ENCODE results near the gene KRTAP3-1. TPM values are rescaled to one million over a fixed set of nuclear protein-coding genes. Genes with fewer than 3 reads are reported as not detected.
A peak's percentile ranks its signal among the peaks of the same experiment; 100 is the strongest.

KRTAP3-1 gene
- total RNA-seq, 1 experiment from 2014 or later: not detected

DNA sequence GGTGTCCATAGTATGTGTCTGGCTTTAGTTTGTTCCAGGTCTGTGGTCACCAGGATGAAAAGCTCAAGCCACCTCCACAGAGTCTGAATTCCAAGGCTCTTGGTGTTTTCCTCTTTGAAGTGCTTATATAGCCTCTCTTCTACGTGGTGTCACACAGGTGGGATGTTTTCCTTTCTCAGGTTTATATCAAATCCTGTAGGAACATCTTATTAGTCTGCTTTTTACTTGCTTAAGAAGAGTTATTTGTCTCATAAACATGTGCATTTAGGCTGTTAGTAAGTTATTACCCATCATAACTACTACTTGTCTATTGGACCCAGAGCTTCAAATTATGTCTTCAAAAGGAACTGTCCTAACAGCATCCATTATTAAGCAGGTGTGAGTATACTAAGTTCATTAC is 42.1 kb downstream of the KRTAP3-1 start, which contains the start of gene KRT39:
TSS of gene KRT39 (minus strand) at position 101 of the 400 bp plus-strand sequence. CDS start at position 9, 92 bp downstream.
- Histone ChIP-seq H3K9me2 (replicated peaks; ENCODE audit: insufficient read depth, low read length) (no peaks in the 10 kb centered on the region), H3K4me3 (ENCODE audit: low read length) (no peak within 1 kb of the TSS), H3K27ac (ENCODE audit: low read length) (no peak within 1 kb of the TSS), H3K79me2 (ENCODE audit: low read length) (no peaks in the 10 kb centered on the region), H3K9me3 (ENCODE audit: low read length) (no peaks in the 10 kb centered on the region), H3K9ac (ENCODE audit: low read length) (no peak within 1 kb of the TSS), H2AFZ (ENCODE audit: low read length) (no peak within 1 kb of the TSS), H4K20me1 (ENCODE audit: insufficient read depth, low read depth, low read length) (no peaks in the 10 kb centered on the region), H3K36me3 (ENCODE audit: insufficient read depth, low read length) (no peaks in the 10 kb centered on the region), H3K27me3 (ENCODE audit: low read length) (no peaks in the 10 kb centered on the region), H3K4me2 (ENCODE audit: low read depth, low read length, poor library complexity, severe bottlenecking) (no peak within 1 kb of the TSS), H3K4me1 (ENCODE audit: low read length) (no peaks in the 10 kb centered on the region)
- DNase-seq: no peak

GRCh38 chr17:40963838-40964237 is 45.1 kb downstream of the KRTAP3-1 start:
- H3K9ac ChIP-seq (ENCODE audit: low read length): no peak overlapping the region
- H3K27ac ChIP-seq (ENCODE audit: low read length): no peak overlapping the region
- H3K36me3 ChIP-seq (ENCODE audit: insufficient read depth, low read length): no peaks in the 10 kb centered on the region
- DNase-seq: peak; percentile 44
- H2AFZ ChIP-seq (ENCODE audit: low read length): no peak overlapping the region
- no peak overlapping the region for H3K4me2 ChIP-seq (ENCODE audit: low read depth, low read length, poor library complexity, severe bottlenecking)
- no peaks in the 10 kb centered on the region for H3K79me2 ChIP-seq (ENCODE audit: low read length)
- H3K4me3 ChIP-seq (ENCODE audit: low read length): no peak overlapping the region
- no peaks in the 10 kb centered on the region for H4K20me1 ChIP-seq (ENCODE audit: insufficient read depth, low read depth, low read length)
- H3K27me3 ChIP-seq (ENCODE audit: low read length): no peaks in the 10 kb centered on the region
- no peaks in the 10 kb centered on the region for H3K9me3 ChIP-seq (ENCODE audit: low read length)
- no peaks in the 10 kb centered on the region for H3K4me1 ChIP-seq (ENCODE audit: low read length)
- H3K9me2 ChIP-seq (replicated peaks; ENCODE audit: insufficient read depth, low read length): no peaks in the 10 kb centered on the region

GRCh38 chr17:40962059-40962561 is 46.8 kb downstream of the KRTAP3-1 start:
- H2AFZ ChIP-seq (ENCODE audit: low read length): no peak overlapping the region
- no peaks in the 10 kb centered on the region for H3K9me3 ChIP-seq (ENCODE audit: low read length)
- H3K27me3 ChIP-seq (ENCODE audit: low read length): no peaks in the 10 kb centered on the region
- H3K9me2 ChIP-seq (replicated peaks; ENCODE audit: insufficient read depth, low read length): no peaks in the 10 kb centered on the region
- H3K4me1 ChIP-seq (ENCODE audit: low read length): no peaks in the 10 kb centered on the region
- no peak for DNase-seq
- no peaks in the 10 kb centered on the region for H3K36me3 ChIP-seq (ENCODE audit: insufficient read depth, low read length)
- H3K4me2 ChIP-seq (ENCODE audit: low read depth, low read length, poor library complexity, severe bottlenecking): no peak overlapping the region
- no peak overlapping the region for H3K27ac ChIP-seq (ENCODE audit: low read length)
- no peaks in the 10 kb centered on the region for H3K79me2 ChIP-seq (ENCODE audit: low read length)
- H4K20me1 ChIP-seq (ENCODE audit: insufficient read depth, low read depth, low read length): no peaks in the 10 kb centered on the region
- no peak overlapping the region for H3K9ac ChIP-seq (ENCODE audit: low read length)
- H3K4me3 ChIP-seq (ENCODE audit: low read length): no peak overlapping the region

DNA sequence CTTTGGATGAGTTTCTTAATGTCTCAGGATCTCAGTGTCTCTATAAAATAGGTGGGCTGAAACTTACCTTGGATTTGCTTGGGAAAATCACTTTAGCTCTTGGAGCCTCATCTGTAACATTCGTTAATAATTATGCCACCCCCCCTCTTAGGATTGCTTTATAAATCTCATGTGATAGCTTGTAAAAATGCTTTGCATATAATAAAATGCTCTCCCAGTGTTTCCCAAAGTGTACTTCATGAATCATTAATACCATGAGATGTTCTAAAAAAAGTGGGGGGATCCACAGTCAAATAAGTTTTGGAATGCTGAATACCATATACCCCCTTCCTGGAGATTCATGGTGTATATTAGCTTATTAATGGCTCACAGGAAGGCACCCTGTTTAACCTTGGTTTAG is 47.3 kb downstream of the KRTAP3-1 start:
- no peaks in the 10 kb centered on the region for H3K9me3 ChIP-seq (ENCODE audit: low read length)
- no peak overlapping the region for H3K9ac ChIP-seq (ENCODE audit: low read length)
- no peaks in the 10 kb centered on the region for H3K79me2 ChIP-seq (ENCODE audit: low read length)
- no peak overlapping the region for H3K27ac ChIP-seq (ENCODE audit: low read length)
- H4K20me1 ChIP-seq (ENCODE audit: insufficient read depth, low read depth, low read length): no peaks in the 10 kb centered on the region
- H3K27me3 ChIP-seq (ENCODE audit: low read length): no peaks in the 10 kb centered on the region
- no peak for DNase-seq
- H3K4me1 ChIP-seq (ENCODE audit: low read length): no peaks in the 10 kb centered on the region
- H3K4me3 ChIP-seq (ENCODE audit: low read length): no peak overlapping the region
- H3K36me3 ChIP-seq (ENCODE audit: insufficient read depth, low read length): no peaks in the 10 kb centered on the region
- H3K9me2 ChIP-seq (replicated peaks; ENCODE audit: insufficient read depth, low read length): no peaks in the 10 kb centered on the region
- no peak overlapping the region for H2AFZ ChIP-seq (ENCODE audit: low read length)
- H3K4me2 ChIP-seq (ENCODE audit: low read depth, low read length, poor library complexity, severe bottlenecking): no peak overlapping the region

DNA sequence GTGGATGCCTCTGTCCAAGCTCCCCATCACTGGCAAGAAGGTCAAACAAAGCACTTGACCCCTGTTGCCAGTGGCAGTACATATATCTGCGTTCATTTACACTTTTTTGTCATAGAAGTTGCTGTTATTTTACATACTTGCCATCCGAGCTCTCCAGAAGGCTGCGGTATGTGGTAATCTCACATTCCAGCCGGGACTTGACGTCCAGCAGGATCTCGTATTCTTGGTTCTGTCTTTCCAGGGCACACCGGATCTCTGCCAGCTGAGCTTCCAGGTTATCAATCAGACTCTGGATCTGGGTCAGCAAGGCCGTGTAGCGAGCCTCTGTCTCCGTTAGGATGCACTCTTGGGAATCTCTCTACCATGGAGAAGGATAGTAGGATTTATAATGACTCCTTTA is 48.8 kb downstream of the KRTAP3-1 start:
- H3K27me3 ChIP-seq (ENCODE audit: low read length): no peaks in the 10 kb centered on the region
- H3K9me3 ChIP-seq (ENCODE audit: low read length): no peaks in the 10 kb centered on the region
- H3K9ac ChIP-seq (ENCODE audit: low read length): no peak overlapping the region
- H3K79me2 ChIP-seq (ENCODE audit: low read length): no peaks in the 10 kb centered on the region
- no peak overlapping the region for H2AFZ ChIP-seq (ENCODE audit: low read length)
- DNase-seq: no peak
- no peaks in the 10 kb centered on the region for H3K9me2 ChIP-seq (replicated peaks; ENCODE audit: insufficient read depth, low read length)
- no peaks in the 10 kb centered on the region for H3K36me3 ChIP-seq (ENCODE audit: insufficient read depth, low read length)
- H3K4me3 ChIP-seq (ENCODE audit: low read length): no peak overlapping the region
- no peak overlapping the region for H3K27ac ChIP-seq (ENCODE audit: low read length)
- H3K4me1 ChIP-seq (ENCODE audit: low read length): no peaks in the 10 kb centered on the region
- H3K4me2 ChIP-seq (ENCODE audit: low read depth, low read length, poor library complexity, severe bottlenecking): no peak overlapping the region
- H4K20me1 ChIP-seq (ENCODE audit: insufficient read depth, low read depth, low read length): no peaks in the 10 kb centered on the region

Small RNA genes lying within 50 kb of the gene (small RNA-seq; reads per million reads assigned to genes)
- gene KRTAP3-4P: not detected

Other genes starting within 250 kb of the KRTAP3-1 start
- gene KRT26, start 236.9 kb downstream of the KRTAP3-1 start, total RNA-seq (2014; rRNA removed; shearing (Covaris generic); ENCODE audit: low replicate concordance): not detected in 2 replicates
- gene KRT27, start 226.6 kb downstream of the KRTAP3-1 start, total RNA-seq (2014; rRNA removed; shearing (Covaris generic); ENCODE audit: low replicate concordance): not detected in 2 replicates
- gene KRT28, start 209.2 kb downstream of the KRTAP3-1 start, total RNA-seq (2014; rRNA removed; shearing (Covaris generic); ENCODE audit: low replicate concordance): not detected in 2 replicates
- gene KRT10, start 186.5 kb downstream of the KRTAP3-1 start, total RNA-seq (2014; rRNA removed; shearing (Covaris generic); ENCODE audit: low replicate concordance): 14.9 and 21.6 TPM in 2 replicates
- not detected in 2 replicates for gene KRT12, start 141.9 kb downstream of the KRTAP3-1 start, total RNA-seq (2014; rRNA removed; shearing (Covaris generic); ENCODE audit: low replicate concordance)
- gene KRT20, start 123.9 kb downstream of the KRTAP3-1 start, total RNA-seq (2014; rRNA removed; shearing (Covaris generic); ENCODE audit: low replicate concordance): not detected in 2 replicates
- gene KRT23, start 71.5 kb downstream of the KRTAP3-1 start, total RNA-seq (2014; rRNA removed; shearing (Covaris generic); ENCODE audit: low replicate concordance): not detected in 2 replicates
- not detected in 2 replicates for gene KRT39, start 42.2 kb downstream of the KRTAP3-1 start, total RNA-seq (2014; rRNA removed; shearing (Covaris generic); ENCODE audit: low replicate concordance)
- not detected in 2 replicates for gene KRT40, start 24.8 kb downstream of the KRTAP3-1 start, total RNA-seq (2014; rRNA removed; shearing (Covaris generic); ENCODE audit: low replicate concordance)
- gene KRTAP3-3, start 15.0 kb downstream of the KRTAP3-1 start, total RNA-seq (2014; rRNA removed; shearing (Covaris generic); ENCODE audit: low replicate concordance): not detected in 2 replicates
- gene KRTAP3-2, start 9.2 kb downstream of the KRTAP3-1 start, total RNA-seq (2014; rRNA removed; shearing (Covaris generic); ENCODE audit: low replicate concordance): not detected in 2 replicates
- gene KRTAP1-5, start 18.1 kb upstream of the KRTAP3-1 start, total RNA-seq (2014; rRNA removed; shearing (Covaris generic); ENCODE audit: low replicate concordance): not detected in 2 replicates
- not detected in 2 replicates for gene KRTAP1-4, start 21.1 kb upstream of the KRTAP3-1 start, total RNA-seq (2014; rRNA removed; shearing (Covaris generic); ENCODE audit: low replicate concordance)
- not detected in 2 replicates for gene KRTAP1-3, start 25.7 kb upstream of the KRTAP3-1 start, total RNA-seq (2014; rRNA removed; shearing (Covaris generic); ENCODE audit: low replicate concordance)
- gene KRTAP1-1, start 32.3 kb upstream of the KRTAP3-1 start, total RNA-seq (2014; rRNA removed; shearing (Covaris generic); ENCODE audit: low replicate concordance): not detected in 2 replicates
- not detected in 2 replicates for gene KRTAP2-1, start 38.2 kb upstream of the KRTAP3-1 start, total RNA-seq (2014; rRNA removed; shearing (Covaris generic); ENCODE audit: low replicate concordance)
- not detected in 2 replicates for gene KRTAP2-2, start 46.1 kb upstream of the KRTAP3-1 start, total RNA-seq (2014; rRNA removed; shearing (Covaris generic); ENCODE audit: low replicate concordance)
- not detected in 2 replicates for gene KRTAP2-3, start 51.0 kb upstream of the KRTAP3-1 start, total RNA-seq (2014; rRNA removed; shearing (Covaris generic); ENCODE audit: low replicate concordance)
- not detected in 2 replicates for gene KRTAP2-4, start 56.8 kb upstream of the KRTAP3-1 start, total RNA-seq (2014; rRNA removed; shearing (Covaris generic); ENCODE audit: low replicate concordance)
- gene KRTAP4-7, start 75.0 kb upstream of the KRTAP3-1 start, total RNA-seq (2014; rRNA removed; shearing (Covaris generic); ENCODE audit: low replicate concordance): not detected in 2 replicates
- not detected in 2 replicates for gene KRTAP4-8, start 89.0 kb upstream of the KRTAP3-1 start, total RNA-seq (2014; rRNA removed; shearing (Covaris generic); ENCODE audit: low replicate concordance)
- gene KRTAP4-16, start 93.1 kb upstream of the KRTAP3-1 start, total RNA-seq (2014; rRNA removed; shearing (Covaris generic); ENCODE audit: low replicate concordance): not detected in 2 replicates
- not detected in 2 replicates for gene KRTAP4-9, start 96.3 kb upstream of the KRTAP3-1 start, total RNA-seq (2014; rRNA removed; shearing (Covaris generic); ENCODE audit: low replicate concordance)
- not detected in 2 replicates for gene KRTAP4-11, start 109.2 kb upstream of the KRTAP3-1 start, total RNA-seq (2014; rRNA removed; shearing (Covaris generic); ENCODE audit: low replicate concordance)
- gene KRTAP4-12, start 115.1 kb upstream of the KRTAP3-1 start, total RNA-seq (2014; rRNA removed; shearing (Covaris generic); ENCODE audit: low replicate concordance): not detected in 2 replicates
- gene KRTAP4-6, start 131.4 kb upstream of the KRTAP3-1 start, total RNA-seq (2014; rRNA removed; shearing (Covaris generic); ENCODE audit: low replicate concordance): not detected in 2 replicates
- gene KRTAP4-5, start 140.7 kb upstream of the KRTAP3-1 start, total RNA-seq (2014; rRNA removed; shearing (Covaris generic); ENCODE audit: low replicate concordance): not detected in 2 replicates
- not detected in 2 replicates for gene KRTAP4-4, start 151.6 kb upstream of the KRTAP3-1 start, total RNA-seq (2014; rRNA removed; shearing (Covaris generic); ENCODE audit: low replicate concordance)
- not detected in 2 replicates for gene KRTAP4-3, start 159.1 kb upstream of the KRTAP3-1 start, total RNA-seq (2014; rRNA removed; shearing (Covaris generic); ENCODE audit: low replicate concordance)
- gene KRTAP4-2, start 169.1 kb upstream of the KRTAP3-1 start, total RNA-seq (2014; rRNA removed; shearing (Covaris generic); ENCODE audit: low replicate concordance): not detected in 2 replicates
- not detected in 2 replicates for gene KRTAP4-1, start 175.8 kb upstream of the KRTAP3-1 start, total RNA-seq (2014; rRNA removed; shearing (Covaris generic); ENCODE audit: low replicate concordance)
- gene KRTAP9-1, start 180.8 kb upstream of the KRTAP3-1 start, total RNA-seq (2014; rRNA removed; shearing (Covaris generic); ENCODE audit: low replicate concordance): not detected in 2 replicates
- gene KRTAP9-2, start 217.5 kb upstream of the KRTAP3-1 start, total RNA-seq (2014; rRNA removed; shearing (Covaris generic); ENCODE audit: low replicate concordance): not detected in 2 replicates
- gene KRTAP9-3, start 223.3 kb upstream of the KRTAP3-1 start, total RNA-seq (2014; rRNA removed; shearing (Covaris generic); ENCODE audit: low replicate concordance): not detected in 2 replicates
- not detected in 2 replicates for gene KRTAP9-8, start 228.9 kb upstream of the KRTAP3-1 start, total RNA-seq (2014; rRNA removed; shearing (Covaris generic); ENCODE audit: low replicate concordance)
- gene KRTAP9-4, start 240.6 kb upstream of the KRTAP3-1 start, total RNA-seq (2014; rRNA removed; shearing (Covaris generic); ENCODE audit: low replicate concordance): not detected in 2 replicates
- not detected in 2 replicates for gene KRTAP9-9, start 246.3 kb upstream of the KRTAP3-1 start, total RNA-seq (2014; rRNA removed; shearing (Covaris generic); ENCODE audit: low replicate concordance)